Ascending aorta (tissue), 2 donors: Measurements from ENCODE around the gene TRIM72. TPM values are rescaled to one million over a fixed set of nuclear protein-coding genes. Genes with fewer than 3 reads are reported as not detected.
"Not testable (repeated sequence)": the region's sequence is repeated elsewhere in the genome, so short reads cannot be mapped to it uniquely, and the experiment has no call there.

ENCODE experiments used
- DNase-seq, 2 donors: peaks; one replicate each; pipeline ENCODE4 v3.0.0-alpha.2; 2019; ENCODE audit warnings: low spot score in 2 of 2
- H3K27ac ChIP-seq, 2 donors: fragments of 200-600 bp; sonication (generic); one replicate each; pipeline ENCODE4 v1.5.1; 2016 to 2017; ENCODE audit warnings: mild to moderate bottlenecking in 1 of 2
- H3K27me3 ChIP-seq: fragments of 200-600 bp; sonication (generic); one replicate; pipeline ENCODE4 v1.5.1; 2017
- H3K36me3 ChIP-seq, 2 donors: fragments of 200-600 bp; sonication (generic); one replicate each; pipeline ENCODE4 v1.5.1; 2016
- H3K4me1 ChIP-seq, 2 donors: fragments of 200-600 bp; sonication (generic); one replicate each; pipeline ENCODE4 v1.5.1; 2016 to 2017; ENCODE audit warnings: mild to moderate bottlenecking in 1 of 2
- H3K4me3 ChIP-seq, 2 donors: fragments of 200-600 bp; sonication (generic); one replicate each; pipeline ENCODE4 v1.5.1; 2016 to 2017; ENCODE audit warnings: mild to moderate bottlenecking in 1 of 2
- H3K9me3 ChIP-seq, 2 donors: fragments of 200-600 bp; sonication (generic); one replicate each; pipeline ENCODE4 v1.5.1; 2016
- intact Hi-C: fragments of 100-400 bp; cut with DNase I; formaldehyde crosslinking; loops from one replicate; pipeline ENCODE4 v1.15.1; 2023
- total RNA-seq: library from RNA; depleted of rRNA; stranded (reverse); fragments of >200 nt; gene quantifications from one replicate; pipeline ENCODE4 v1.1.0, GENCODE V29; 2016
- TF ChIP-seq, protein P1 (sequence below), 3 experiments: fragments of 200-600 bp in 2 of 3; fragments of 450-650 bp in 1 of 3; sonication (generic) in 2 of 3; IDR thresholded peaks; one replicate each; pipeline ENCODE4 v1.5.1; 2016 to 2019; ENCODE audit warnings: antibody characterized with exemption in 3 of 3, mild to moderate bottlenecking in 1 of 3, moderate library complexity in 1 of 3

TRIM72 gene
- total RNA-seq, 1 donor from 2014 or later = not detected

DNA sequence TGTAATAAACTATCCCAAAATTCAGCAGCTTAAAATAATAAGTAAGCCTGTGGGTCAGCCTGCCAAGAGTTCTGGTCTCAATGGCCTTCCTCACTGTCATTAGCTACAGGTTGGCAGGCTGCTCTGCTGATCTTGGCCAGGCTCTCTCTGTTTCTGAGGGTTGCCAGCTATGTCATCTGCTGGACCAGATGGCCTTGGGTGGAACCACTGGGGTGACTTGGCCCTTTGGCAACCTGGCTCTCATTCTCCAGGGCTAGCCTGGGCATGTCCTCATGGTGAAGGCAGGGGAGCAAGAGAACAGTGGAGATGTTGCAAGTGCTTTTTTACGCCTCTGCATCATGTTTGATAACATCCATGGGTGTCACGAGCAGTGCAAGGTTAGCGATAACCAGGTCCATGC is 59.8 kb downstream of the TRIM72 start:
- Histone ChIP-seq H3K36me3 (no peaks in the 10 kb centered on the region), H3K27ac (no peak overlapping the region), H3K4me3 (no peak overlapping the region), H3K4me1 (no peaks in the 10 kb centered on the region), H3K9me3 (no peaks in the 10 kb centered on the region), H3K27me3 (no peaks in the 10 kb centered on the region)
- intact Hi-C loops = no loop called here
- TF ChIP-seq, protein P1, sequence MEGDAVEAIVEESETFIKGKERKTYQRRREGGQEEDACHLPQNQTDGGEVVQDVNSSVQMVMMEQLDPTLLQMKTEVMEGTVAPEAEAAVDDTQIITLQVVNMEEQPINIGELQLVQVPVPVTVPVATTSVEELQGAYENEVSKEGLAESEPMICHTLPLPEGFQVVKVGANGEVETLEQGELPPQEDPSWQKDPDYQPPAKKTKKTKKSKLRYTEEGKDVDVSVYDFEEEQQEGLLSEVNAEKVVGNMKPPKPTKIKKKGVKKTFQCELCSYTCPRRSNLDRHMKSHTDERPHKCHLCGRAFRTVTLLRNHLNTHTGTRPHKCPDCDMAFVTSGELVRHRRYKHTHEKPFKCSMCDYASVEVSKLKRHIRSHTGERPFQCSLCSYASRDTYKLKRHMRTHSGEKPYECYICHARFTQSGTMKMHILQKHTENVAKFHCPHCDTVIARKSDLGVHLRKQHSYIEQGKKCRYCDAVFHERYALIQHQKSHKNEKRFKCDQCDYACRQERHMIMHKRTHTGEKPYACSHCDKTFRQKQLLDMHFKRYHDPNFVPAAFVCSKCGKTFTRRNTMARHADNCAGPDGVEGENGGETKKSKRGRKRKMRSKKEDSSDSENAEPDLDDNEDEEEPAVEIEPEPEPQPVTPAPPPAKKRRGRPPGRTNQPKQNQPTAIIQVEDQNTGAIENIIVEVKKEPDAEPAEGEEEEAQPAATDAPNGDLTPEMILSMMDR (IDR thresholded peaks at IDR 0.05) = no peak
- DNase-seq = no peak

DNA sequence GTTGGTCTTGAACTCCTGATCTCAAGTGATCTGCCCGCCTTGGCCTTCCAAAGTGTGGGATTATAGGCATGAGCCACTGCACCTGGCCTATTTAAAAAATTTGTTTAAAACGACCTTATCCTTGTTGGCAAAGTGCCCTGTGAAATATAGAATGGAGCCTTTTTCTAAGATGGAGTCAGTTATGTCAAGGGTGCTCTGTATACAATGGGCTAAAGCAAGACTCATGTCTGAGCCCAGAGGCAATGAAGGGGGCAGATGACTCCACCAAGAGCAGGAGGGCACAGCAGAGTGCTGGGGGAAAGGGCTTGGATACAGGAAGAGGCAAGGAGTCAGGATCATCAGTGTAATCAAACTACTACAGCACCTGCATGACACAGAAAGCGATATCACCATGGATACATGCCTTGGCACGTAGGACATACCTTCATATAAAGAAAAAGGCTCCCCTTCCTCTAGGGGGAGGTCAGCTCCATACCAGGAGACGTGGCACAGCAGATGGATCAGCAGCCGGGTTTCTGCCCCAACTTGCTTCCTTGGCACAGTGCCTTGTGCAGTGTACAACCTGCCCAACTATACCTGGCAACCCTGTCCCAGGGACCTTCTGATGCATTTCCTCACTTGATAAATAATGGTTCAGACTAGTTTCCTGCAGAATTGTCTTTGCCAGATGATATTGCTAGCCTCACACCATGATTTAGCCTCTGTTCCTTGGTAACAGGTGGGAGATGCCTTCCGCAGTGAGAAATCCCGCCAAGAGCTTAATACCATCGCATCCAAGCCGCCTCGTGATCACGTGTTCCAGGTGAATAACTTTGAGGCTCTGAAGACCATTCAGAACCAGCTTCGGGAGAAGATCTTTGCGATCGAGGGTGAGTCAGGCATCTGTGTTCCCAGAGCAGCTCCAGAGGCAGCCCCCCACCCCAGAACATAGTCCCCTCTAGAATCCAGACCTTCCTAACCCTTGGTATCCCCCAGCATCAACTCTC is 61.2 kb downstream of the TRIM72 start:
- intact Hi-C loops = no loop called here
- H3K4me1 ChIP-seq = no peaks in the 10 kb centered on the region
- no peak for DNase-seq

DNA sequence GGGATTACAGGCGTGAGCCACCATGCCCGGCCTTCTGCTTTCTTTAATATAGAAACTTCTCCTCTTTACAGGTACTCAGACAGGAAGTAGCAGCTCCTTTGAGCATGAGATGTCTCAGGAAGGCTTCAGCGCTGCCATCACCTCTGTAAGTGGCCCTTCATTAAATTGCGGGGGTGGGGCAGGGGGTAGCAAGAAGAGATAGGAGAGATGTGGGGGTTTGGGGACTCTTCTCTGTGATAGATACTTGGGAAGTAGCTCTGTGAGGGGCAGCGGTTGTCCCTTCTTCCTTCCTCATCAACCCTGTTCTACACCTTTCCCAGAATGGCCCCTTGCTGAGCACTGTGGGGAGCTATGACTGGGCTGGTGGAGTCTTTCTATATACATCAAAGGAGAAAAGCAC is 62.7 kb downstream of the TRIM72 start:
- TF ChIP-seq, protein P1 (IDR thresholded peaks at IDR 0.05) = no peak
- Histone ChIP-seq H3K9me3 (no peaks in the 10 kb centered on the region), H3K4me1 (no peaks in the 10 kb centered on the region), H3K4me3 (no peak overlapping the region), H3K27ac (no peak overlapping the region), H3K36me3 (no peaks in the 10 kb centered on the region), H3K27me3 (no peaks in the 10 kb centered on the region)
- DNase-seq = no peak
- intact Hi-C loops = no loop called here

More for the DNA sequence above, 61.2 kb downstream of the TRIM72 start:
- H3K27ac ChIP-seq = no peak overlapping the region
- TF ChIP-seq, protein P1 (IDR thresholded peaks at IDR 0.05) = no peak
- H3K36me3 ChIP-seq = no peaks in the 10 kb centered on the region
- no peaks in the 10 kb centered on the region for H3K9me3 ChIP-seq
- no peaks in the 10 kb centered on the region for H3K27me3 ChIP-seq
- H3K4me3 ChIP-seq = no peak overlapping the region

DNA sequence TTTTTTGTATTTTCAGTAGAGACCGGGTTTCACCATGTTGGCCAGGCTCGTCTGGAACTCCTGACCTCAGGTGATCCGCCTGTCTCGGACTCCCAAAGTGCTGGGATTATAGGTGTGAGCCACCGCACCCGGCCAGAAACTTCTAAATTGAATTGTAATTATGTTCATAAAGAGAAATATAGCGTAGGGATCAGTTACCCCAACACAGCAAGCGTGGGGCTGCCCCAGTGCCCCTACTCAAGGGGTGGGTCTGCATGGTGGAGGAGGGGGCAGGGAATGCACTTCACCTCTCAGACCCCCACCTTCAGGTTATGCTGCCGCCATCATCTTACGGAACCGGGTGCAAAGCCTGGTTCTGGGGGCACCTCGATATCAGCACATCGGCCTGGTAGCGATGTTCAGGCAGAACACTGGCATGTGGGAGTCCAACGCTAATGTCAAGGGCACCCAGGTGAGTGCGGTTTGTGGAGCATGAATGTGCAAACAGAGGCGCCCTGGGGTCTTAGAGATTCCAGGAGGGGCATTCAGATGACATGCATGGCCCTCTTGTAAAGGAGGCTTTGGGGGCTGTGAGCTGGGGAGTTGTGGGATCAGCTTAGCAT is 63.8 kb downstream of the TRIM72 start:
- Histone ChIP-seq H3K27ac (no peak overlapping the region), H3K27me3 (no peaks in the 10 kb centered on the region), H3K4me1 (no peaks in the 10 kb centered on the region), H3K4me3 (no peak overlapping the region), H3K36me3 (no peaks in the 10 kb centered on the region), H3K9me3 (no peaks in the 10 kb centered on the region)
- no peak for DNase-seq
- TF ChIP-seq, protein P1 (IDR thresholded peaks at IDR 0.05) = no peak
- intact Hi-C loops = no loop called here

DNA sequence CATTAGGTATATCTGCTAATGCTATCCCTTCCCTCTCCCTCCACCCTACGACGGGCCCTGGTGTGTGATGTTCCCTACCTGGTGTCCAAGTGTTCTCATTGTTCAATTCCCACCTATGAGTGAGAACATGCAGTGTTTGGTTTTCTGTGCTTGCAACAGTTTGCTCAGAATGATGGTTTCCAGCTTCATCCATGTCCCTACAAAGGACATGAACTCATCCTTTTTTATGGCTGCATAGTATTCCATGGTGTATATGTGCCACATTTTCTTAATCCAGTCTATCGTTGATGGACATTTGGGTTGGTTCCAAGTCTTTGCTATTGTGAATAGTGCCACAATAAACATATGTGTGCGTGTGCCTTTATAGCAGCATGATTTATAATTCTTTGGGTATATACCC is 64.9 kb downstream of the TRIM72 start:
- intact Hi-C loops, H3K27ac ChIP-seq: not testable (repeated sequence)

More for the DNA sequence above, 64.9 kb downstream of the TRIM72 start:
- H3K27me3 ChIP-seq, DNase-seq, H3K4me3 ChIP-seq, H3K36me3 ChIP-seq, H3K9me3 ChIP-seq, H3K4me1 ChIP-seq: not testable (repeated sequence)

Other genes starting within 250 kb of the TRIM72 start
- 35.2 TPM for gene HSD3B7, start 228.9 kb upstream of the TRIM72 start, total RNA-seq
- gene STX1B, start 203.5 kb upstream of the TRIM72 start, total RNA-seq = 2.0 TPM
- gene STX4, start 180.6 kb upstream of the TRIM72 start, total RNA-seq = 79.1 TPM
- gene ZNF668, start 139.9 kb upstream of the TRIM72 start, total RNA-seq = 12.2 TPM
- gene ZNF646, start 139.7 kb upstream of the TRIM72 start, total RNA-seq = 11.6 TPM
- 7.5 TPM for gene PRSS53, start 125.2 kb upstream of the TRIM72 start, total RNA-seq
- 227 TPM for gene VKORC1, start 119.3 kb upstream of the TRIM72 start, total RNA-seq
- gene BCKDK, start 105.7 kb upstream of the TRIM72 start, total RNA-seq = 85.8 TPM
- gene KAT8, start 96.5 kb upstream of the TRIM72 start, total RNA-seq = 113 TPM
- not detected for gene PRSS8, start 78.4 kb upstream of the TRIM72 start, total RNA-seq
- 1.4 TPM for gene PRSS36, start 64.1 kb upstream of the TRIM72 start, total RNA-seq
- 166 TPM for gene FUS, start 34.0 kb upstream of the TRIM72 start, total RNA-seq
- gene PYCARD, start 11.4 kb upstream of the TRIM72 start, total RNA-seq = 21.1 TPM
- not detected for gene PYDC1, start 3.0 kb downstream of the TRIM72 start, total RNA-seq
- 19.1 TPM for gene ITGAM, start 45.9 kb downstream of the TRIM72 start, total RNA-seq
- gene ITGAX, start 141.1 kb downstream of the TRIM72 start, total RNA-seq = 3.6 TPM
- not detected for gene ITGAD, start 179.2 kb downstream of the TRIM72 start, total RNA-seq
- gene COX6A2, start 214.2 kb downstream of the TRIM72 start, total RNA-seq = not detected
- 11.7 TPM for gene ZNF843, start 228.7 kb downstream of the TRIM72 start, total RNA-seq
- gene ARMC5, start 245.4 kb downstream of the TRIM72 start, total RNA-seq = 10.0 TPM